Sigmoid colon (tissue), 3 donors: ENCODE measurements around the gene NAGS.

Experiments used
- POLR2A ChIP-seq, 2 donors: fragments of 450-650 bp; IDR thresholded peaks; one replicate each; pipeline ENCODE4 v1.6.1; 2016; ENCODE audit warnings: antibody characterized with exemption in 2 of 2, mild to moderate bottlenecking in 2 of 2, moderate library complexity in 2 of 2
- TF ChIP-seq, protein P1 (sequence below), 4 experiments: fragments of 450-650 bp in 3 of 4; fragments of 200-600 bp in 1 of 4; IDR thresholded peaks; one replicate each; pipeline ENCODE4 v1.5.1; 2016 to 2019; ENCODE audit warnings: antibody characterized with exemption in 4 of 4, mild to moderate bottlenecking in 3 of 4, moderate library complexity in 2 of 4

DNA sequence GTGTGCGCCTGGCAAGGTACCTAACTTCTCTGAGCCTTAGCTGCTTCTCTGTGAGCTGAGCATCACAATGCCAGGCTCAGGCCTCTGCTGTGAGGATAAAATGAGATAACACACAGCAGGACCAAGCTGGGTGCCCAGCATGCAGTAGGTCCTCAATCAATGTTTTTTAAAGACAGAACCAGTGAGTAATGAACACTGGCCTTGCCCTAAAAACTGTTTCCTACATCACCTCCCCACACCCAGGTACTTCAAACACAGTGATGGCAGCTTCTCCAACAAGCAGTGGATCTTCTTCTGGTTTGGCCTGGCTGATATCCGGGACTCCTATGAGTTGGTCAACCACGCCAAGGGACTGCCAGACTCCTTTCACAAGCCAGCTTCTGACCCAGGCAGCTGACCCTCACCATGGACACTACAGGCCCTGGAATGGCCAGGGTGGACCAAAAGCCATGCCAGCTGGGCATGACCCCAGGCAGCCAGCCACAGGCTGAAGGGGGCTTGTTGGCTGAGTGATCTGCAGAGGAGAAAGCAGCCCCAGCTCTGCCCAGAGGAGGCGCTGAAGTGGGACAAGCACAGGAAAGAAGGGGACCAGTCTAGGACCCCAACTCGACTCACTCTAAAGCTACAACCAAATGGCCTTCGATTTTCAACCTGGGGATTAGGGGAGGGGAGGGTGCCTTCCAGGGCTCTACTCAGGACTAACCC, 3.9 kb downstream of the NAGS start:
- TF ChIP-seq POLR2A (IDR thresholded peaks at IDR 0.05), result no peak
- TF ChIP-seq, protein P1, sequence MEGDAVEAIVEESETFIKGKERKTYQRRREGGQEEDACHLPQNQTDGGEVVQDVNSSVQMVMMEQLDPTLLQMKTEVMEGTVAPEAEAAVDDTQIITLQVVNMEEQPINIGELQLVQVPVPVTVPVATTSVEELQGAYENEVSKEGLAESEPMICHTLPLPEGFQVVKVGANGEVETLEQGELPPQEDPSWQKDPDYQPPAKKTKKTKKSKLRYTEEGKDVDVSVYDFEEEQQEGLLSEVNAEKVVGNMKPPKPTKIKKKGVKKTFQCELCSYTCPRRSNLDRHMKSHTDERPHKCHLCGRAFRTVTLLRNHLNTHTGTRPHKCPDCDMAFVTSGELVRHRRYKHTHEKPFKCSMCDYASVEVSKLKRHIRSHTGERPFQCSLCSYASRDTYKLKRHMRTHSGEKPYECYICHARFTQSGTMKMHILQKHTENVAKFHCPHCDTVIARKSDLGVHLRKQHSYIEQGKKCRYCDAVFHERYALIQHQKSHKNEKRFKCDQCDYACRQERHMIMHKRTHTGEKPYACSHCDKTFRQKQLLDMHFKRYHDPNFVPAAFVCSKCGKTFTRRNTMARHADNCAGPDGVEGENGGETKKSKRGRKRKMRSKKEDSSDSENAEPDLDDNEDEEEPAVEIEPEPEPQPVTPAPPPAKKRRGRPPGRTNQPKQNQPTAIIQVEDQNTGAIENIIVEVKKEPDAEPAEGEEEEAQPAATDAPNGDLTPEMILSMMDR (IDR thresholded peaks at IDR 0.05), result no peak
